ENCODE data around the gene SLC48A1. TPM values are rescaled to one million over a fixed set of nuclear protein-coding genes. Genes with fewer than 3 reads are reported as not detected.
A peak's percentile ranks its signal among the peaks of the same experiment; 100 is the strongest.

SLC48A1 gene
- polyA plus RNA-seq, 1 donor (not counting 4 experiments of a cell fraction or from before 2014, with no cell fraction given), result 8.1 TPM

DNA sequence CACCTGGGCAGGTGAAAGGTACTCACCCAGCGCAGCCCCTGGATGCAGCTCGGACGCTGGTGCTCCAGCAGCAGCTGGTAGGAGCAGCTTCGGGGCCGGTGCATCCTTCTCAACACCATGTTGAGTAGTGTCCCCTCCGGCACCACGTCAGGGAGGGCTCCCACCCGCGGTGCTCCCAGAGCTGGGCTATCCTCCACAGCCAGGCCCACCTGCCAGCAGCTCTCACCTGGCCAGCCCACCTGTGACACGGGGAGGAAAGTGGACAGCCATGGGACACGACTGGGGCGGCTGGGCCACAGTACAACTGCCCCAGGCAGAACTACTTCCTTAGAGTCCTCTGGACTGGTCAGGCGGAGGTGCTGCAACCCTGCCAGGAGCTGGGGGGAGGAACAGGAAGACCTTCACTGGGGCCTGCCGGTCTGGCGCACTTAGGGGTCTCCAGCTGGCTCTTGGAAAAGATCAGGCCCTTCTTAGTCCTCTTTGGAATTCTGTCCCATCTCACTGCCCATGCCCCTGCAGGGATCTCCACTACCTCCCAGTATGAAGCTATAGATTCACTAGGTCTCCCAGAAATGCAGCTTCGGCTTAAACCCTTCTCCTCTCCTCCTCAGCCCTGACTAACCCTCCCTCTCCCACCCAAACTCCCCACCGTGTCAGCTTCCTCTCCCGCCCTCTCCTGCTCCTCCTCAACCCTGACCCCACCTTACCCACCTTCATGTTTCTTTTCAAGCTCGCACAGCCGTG is 15.0 kb upstream of the SLC48A1 start:
- Histone ChIP-seq H3K9me1 (ENCODE audit: control insufficient read depth, extremely low read depth, insufficient read depth, low read length) (no peaks in the 10 kb centered on the region), H3K4me2 (ENCODE audit: control insufficient read depth, extremely low read depth, insufficient read depth, low read depth, low read length) (peak overlapping the region; percentile 86), H3K36me3 (ENCODE audit: control insufficient read depth in 2 of 2, extremely low read depth in 1 of 2, insufficient read depth in 2 of 2, low read length in 2 of 2) (no peaks in the 10 kb centered on the region), H3K9ac (ENCODE audit: control insufficient read depth, extremely low read depth, insufficient read depth, low read length) (peak overlapping the region; percentile 83), H3K79me2 (ENCODE audit: control insufficient read depth, insufficient read depth, low read length) (no peaks in the 10 kb centered on the region), H3K4me1 (ENCODE audit: control insufficient read depth, extremely low read depth, insufficient read depth, low read length) (peaks cover 57% of the 10 kb centered on the region), H4K20me1 (ENCODE audit: control insufficient read depth, extremely low read depth, insufficient read depth, low read length) (no peaks in the 10 kb centered on the region), H3K4me3 (ENCODE audit: control insufficient read depth in 2 of 3, extremely low read depth in 1 of 3, insufficient read depth in 2 of 3, low read depth in 1 of 3, low read length in 3 of 3) (peak overlapping the region; percentile 48 to 69 (median 64)), H3K27me3 (ENCODE audit: control insufficient read depth, extremely low read depth, insufficient read depth, low read length) (no peaks in the 10 kb centered on the region), H3K9me3 (ENCODE audit: control insufficient read depth, low read depth, low read length) (no peaks in the 10 kb centered on the region), H3K27ac (ENCODE audit: control insufficient read depth, insufficient read depth, low read length) (no peak overlapping the region), H2AFZ (ENCODE audit: control insufficient read depth, low read length) (no peak overlapping the region)
- TF ChIP-seq, protein P1, sequence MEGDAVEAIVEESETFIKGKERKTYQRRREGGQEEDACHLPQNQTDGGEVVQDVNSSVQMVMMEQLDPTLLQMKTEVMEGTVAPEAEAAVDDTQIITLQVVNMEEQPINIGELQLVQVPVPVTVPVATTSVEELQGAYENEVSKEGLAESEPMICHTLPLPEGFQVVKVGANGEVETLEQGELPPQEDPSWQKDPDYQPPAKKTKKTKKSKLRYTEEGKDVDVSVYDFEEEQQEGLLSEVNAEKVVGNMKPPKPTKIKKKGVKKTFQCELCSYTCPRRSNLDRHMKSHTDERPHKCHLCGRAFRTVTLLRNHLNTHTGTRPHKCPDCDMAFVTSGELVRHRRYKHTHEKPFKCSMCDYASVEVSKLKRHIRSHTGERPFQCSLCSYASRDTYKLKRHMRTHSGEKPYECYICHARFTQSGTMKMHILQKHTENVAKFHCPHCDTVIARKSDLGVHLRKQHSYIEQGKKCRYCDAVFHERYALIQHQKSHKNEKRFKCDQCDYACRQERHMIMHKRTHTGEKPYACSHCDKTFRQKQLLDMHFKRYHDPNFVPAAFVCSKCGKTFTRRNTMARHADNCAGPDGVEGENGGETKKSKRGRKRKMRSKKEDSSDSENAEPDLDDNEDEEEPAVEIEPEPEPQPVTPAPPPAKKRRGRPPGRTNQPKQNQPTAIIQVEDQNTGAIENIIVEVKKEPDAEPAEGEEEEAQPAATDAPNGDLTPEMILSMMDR (optimal IDR thresholded peaks at IDR 0.05 in 1 of 3, IDR thresholded peaks at IDR 0.05 in 1 of 3, conservative IDR thresholded peaks at IDR 0.05 in 1 of 3; ENCODE audit: extremely low read depth in 1 of 3, insufficient read depth in 2 of 3, low read length in 3 of 3), result no peak
- no peak for TF ChIP-seq EZH2 (IDR thresholded peaks at IDR 0.05; ENCODE audit: low read length)
- no peak for DNase-seq (ENCODE audit: low read depth, low spot score)
- dilution Hi-C loops (cut with MboI; ENCODE audit: extremely low pct_ligation_motif_present, low sequenced_read_pairs), result no loop called here
- FAIRE-seq, result no peak

DNA sequence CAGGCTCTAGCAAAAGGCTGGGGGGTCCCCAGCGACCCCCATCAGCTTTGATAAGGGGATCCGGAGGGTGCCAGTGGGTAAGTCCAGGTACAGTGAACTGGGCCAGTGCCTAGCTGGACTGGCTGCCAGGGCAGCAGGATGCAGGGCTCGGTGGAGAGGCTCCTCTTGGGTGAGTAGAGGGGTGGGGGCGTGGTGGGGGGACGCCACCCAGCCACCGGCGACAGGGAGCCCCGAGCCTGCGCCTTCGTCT is 14.5 kb upstream of the SLC48A1 start:
- Histone ChIP-seq H3K27me3 (ENCODE audit: control insufficient read depth, extremely low read depth, insufficient read depth, low read length) (no peaks in the 10 kb centered on the region), H4K20me1 (ENCODE audit: control insufficient read depth, extremely low read depth, insufficient read depth, low read length) (no peaks in the 10 kb centered on the region), H3K9ac (ENCODE audit: control insufficient read depth, extremely low read depth, insufficient read depth, low read length) (peak overlapping the region; percentile 83), H3K4me1 (ENCODE audit: control insufficient read depth, extremely low read depth, insufficient read depth, low read length) (peaks cover 57% of the 10 kb centered on the region), H3K36me3 (ENCODE audit: control insufficient read depth in 2 of 2, extremely low read depth in 1 of 2, insufficient read depth in 2 of 2, low read length in 2 of 2) (no peaks in the 10 kb centered on the region), H3K4me3 (ENCODE audit: control insufficient read depth in 2 of 3, extremely low read depth in 1 of 3, insufficient read depth in 2 of 3, low read depth in 1 of 3, low read length in 3 of 3) (peak overlapping the region; percentile 48 to 69 (median 64)), H3K27ac (ENCODE audit: control insufficient read depth, insufficient read depth, low read length) (peak overlapping the region; percentile 85), H3K79me2 (ENCODE audit: control insufficient read depth, insufficient read depth, low read length) (no peaks in the 10 kb centered on the region), H3K4me2 (ENCODE audit: control insufficient read depth, extremely low read depth, insufficient read depth, low read depth, low read length) (peak overlapping the region; percentile 86), H3K9me3 (ENCODE audit: control insufficient read depth, low read depth, low read length) (no peaks in the 10 kb centered on the region), H2AFZ (ENCODE audit: control insufficient read depth, low read length) (no peak overlapping the region), H3K9me1 (ENCODE audit: control insufficient read depth, extremely low read depth, insufficient read depth, low read length) (no peaks in the 10 kb centered on the region)
- FAIRE-seq (no peak), DNase-seq (ENCODE audit: low read depth, low spot score) (no peak)
- dilution Hi-C loops (cut with MboI; ENCODE audit: extremely low pct_ligation_motif_present, low sequenced_read_pairs), result no loop called here
- TF ChIP-seq, protein P1 (optimal IDR thresholded peaks at IDR 0.05 in 1 of 3, IDR thresholded peaks at IDR 0.05 in 1 of 3, conservative IDR thresholded peaks at IDR 0.05 in 1 of 3; ENCODE audit: extremely low read depth in 1 of 3, insufficient read depth in 2 of 3, low read length in 3 of 3), result no peak
- TF ChIP-seq EZH2 (IDR thresholded peaks at IDR 0.05; ENCODE audit: low read length), result no peak
